Bronchus fibroblast of lung (primary cell): ENCODE results near the gene PKNOX1. TPM values are rescaled to one million over a fixed set of nuclear protein-coding genes. Genes with fewer than 3 reads are reported as not detected.

Source experiments
- total RNA-seq: library from RNA; depleted of rRNA; stranded (reverse); fragments of >200 nt; gene quantifications from 2 replicates; pipeline ENCODE4 v1.2.3, GENCODE V29; 2015

Gene PKNOX1, protein sequence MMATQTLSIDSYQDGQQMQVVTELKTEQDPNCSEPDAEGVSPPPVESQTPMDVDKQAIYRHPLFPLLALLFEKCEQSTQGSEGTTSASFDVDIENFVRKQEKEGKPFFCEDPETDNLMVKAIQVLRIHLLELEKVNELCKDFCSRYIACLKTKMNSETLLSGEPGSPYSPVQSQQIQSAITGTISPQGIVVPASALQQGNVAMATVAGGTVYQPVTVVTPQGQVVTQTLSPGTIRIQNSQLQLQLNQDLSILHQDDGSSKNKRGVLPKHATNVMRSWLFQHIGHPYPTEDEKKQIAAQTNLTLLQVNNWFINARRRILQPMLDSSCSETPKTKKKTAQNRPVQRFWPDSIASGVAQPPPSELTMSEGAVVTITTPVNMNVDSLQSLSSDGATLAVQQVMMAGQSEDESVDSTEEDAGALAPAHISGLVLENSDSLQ
- total RNA-seq: 12.6 and 23.8 TPM in 2 replicates

DNA sequence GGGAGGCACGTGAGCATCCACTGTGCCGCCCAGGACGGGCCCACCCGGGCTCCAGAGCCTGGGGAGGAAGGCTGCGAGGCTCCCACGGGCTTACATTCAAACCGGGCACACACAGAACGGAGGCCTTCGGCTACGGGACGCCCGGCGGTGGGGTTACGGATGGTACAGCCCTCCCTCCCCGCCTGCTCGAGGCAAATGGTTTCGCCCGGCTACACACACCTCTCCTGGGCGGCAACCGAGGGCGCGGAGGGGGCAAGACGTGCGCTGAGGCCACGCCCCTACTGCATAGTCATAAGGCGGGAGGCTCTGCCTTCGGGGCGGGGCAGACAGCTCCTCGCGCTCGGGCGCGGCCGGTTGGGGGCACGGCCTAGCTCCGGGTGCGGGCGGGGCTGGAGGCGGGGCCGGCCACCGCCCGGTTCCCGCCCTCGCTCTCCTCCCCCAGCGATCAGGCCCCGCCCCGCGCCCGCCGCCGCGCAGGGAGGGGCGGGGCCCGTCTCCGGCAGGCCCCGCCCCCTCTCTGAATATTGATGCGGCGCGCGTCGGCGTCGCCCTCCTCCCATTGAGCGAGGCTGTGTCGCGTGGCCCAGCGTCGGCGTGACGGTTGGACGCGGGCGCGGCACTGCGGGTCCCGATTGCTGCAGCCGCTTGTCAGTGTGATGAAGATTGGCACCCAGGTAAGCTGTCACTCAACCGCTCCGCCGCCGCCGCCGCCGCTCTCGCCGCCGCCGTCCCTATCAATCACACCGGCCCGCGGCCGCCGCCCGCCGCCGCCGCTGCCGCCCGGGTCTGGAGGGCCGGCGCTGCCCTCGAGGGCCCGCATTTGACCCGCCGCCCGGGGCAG, at the start of gene PKNOX1:
PKNOX1 (plus strand) TSS at position 572 of the 841 bp plus-strand sequence. CDS start 29,820 bp downstream, outside the sequence.

DNA sequence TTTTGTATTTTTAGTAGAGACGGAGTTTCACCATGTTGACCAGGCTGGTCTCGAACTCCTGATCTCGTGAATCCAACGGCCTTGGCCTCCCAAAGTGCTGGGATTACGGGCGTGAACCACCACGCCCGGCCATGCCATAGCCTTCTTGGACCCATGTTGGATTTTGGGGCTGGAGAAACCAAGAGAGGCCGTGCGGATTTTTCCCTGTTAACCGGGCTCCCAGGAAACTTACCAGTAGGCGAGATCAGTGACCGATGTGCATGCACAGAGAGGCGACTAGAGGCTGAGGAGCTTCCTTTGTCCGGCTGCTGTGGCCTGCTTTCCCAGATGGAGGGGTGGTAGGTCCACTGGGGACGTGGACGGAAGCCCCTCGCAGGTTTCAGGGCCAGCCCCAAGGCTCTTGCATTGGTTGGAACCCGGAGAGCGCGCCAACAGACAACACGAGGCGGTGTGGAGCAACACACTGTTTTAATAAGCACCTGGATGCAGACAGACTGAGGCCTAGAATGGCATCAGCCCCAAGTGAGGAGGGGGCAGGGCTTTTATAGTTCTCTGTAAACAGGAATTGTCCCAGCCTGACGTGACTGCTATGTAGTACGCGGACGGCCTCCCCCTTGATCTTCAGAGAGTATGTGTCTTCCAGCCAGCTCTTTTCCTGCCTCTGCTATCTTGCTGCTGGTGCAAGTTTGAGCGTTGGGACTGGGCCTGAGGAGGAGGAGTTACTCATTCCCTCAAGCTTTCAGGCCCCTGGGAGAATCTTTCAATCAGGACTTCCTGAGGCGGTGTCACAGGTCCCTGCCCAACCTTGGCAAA, 49.0 kb upstream of the PKNOX1 start, which contains the start of gene ERVH48-1:
ERVH48-1 (minus strand) TSS at position 517 of the 813 bp plus-strand sequence. CDS start 6,624 bp downstream, outside the sequence.

DNA sequence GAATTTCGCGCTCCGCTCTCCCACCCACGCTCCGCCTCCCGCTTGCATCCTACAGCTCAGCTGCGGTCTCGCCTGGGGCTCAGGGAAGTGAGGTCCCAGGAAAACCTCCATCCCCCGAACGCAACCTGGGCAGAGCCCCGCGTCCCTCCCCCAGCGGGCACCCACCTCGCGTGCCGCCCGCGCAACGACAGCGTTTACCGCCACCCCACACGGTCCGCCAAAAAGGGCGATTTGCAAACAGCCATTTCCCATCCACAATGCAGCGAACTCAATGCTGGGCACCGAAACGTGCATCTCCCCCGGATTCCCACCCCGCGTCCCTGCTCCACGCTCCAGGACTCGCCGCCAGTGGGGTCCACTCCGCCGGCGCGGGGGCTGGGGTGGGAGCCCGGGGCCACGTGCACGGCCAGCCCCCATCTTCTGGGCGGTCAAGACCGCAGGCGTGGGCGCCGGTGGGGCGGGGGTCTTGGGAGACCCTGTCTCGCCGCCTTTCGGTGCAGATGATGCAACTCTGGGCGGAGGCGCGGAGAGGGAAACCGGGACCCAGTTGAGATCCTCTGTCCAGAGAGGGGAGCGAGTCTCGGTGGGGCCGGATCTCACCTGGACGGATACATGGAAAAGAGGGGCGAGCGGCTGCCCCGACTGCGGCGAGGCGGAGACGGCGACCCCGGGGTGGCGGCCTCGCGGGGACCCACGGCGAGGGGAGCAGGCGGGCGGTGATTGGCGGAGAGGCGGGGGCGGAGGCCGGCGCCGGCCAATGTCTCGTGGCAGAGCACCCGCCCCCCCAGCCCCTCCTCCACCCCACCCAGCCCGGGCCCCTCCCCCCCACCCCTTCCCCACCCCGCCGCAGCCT, 101.0 kb downstream of the PKNOX1 start, which contains the start of gene CBS:
CBS (minus strand) TSS at position 666 of the 853 bp plus-strand sequence. CDS start 3,642 bp downstream, outside the sequence.

Other genes starting within 250 kb of the PKNOX1 start
- 6.7 and 8.3 TPM in 2 replicates for gene WDR4, start 95.0 kb upstream of the PKNOX1 start, total RNA-seq
- gene NDUFV3, start 81.3 kb upstream of the PKNOX1 start, total RNA-seq: 33.3 and 38.9 TPM in 2 replicates
- gene ERVH48-1, start 48.9 kb upstream of the PKNOX1 start, total RNA-seq: not detected in 2 replicates
- gene CBS, start 101.3 kb downstream of the PKNOX1 start, total RNA-seq: 54.0 and 58.7 TPM in 2 replicates
- gene U2AF1, start 133.0 kb downstream of the PKNOX1 start, total RNA-seq: 19.2 and 19.3 TPM in 2 replicates
- not detected in 2 replicates for gene CRYAA, start 194.4 kb downstream of the PKNOX1 start, total RNA-seq